Neural progenitor cell (in vitro differentiated cells): ENCODE data around the gene VPS26A. TPM values are rescaled to one million over a fixed set of nuclear protein-coding genes. Genes with fewer than 3 reads are reported as not detected.

ENCODE experiments used
- DNase-seq: peaks from one replicate; pipeline ENCODE4 v3.0.0-alpha.2; 2016; ENCODE audit warnings: low spot score
- H2AFZ ChIP-seq: fragments of 200-600 bp; sonication (generic); replicated peaks from 2 replicates; pipeline ENCODE4 v1.6.1; 2016; ENCODE audit warnings: antibody characterized with exemption
- H3F3A ChIP-seq: fragments of 200-600 bp; sonication (generic); 2 replicates; pipeline ENCODE4 v1.6.1; 2016; ENCODE audit warnings: antibody characterized with exemption, low read depth
- H3K27ac ChIP-seq: fragments of 200-600 bp; sonication (generic); 2 replicates; pipeline ENCODE4 v1.5.1; 2016; ENCODE audit warnings: mild to moderate bottlenecking
- H3K27me3 ChIP-seq: fragments of 200-600 bp; sonication (generic); 2 replicates; pipeline ENCODE4 v1.6.1; 2016; ENCODE audit warnings: mild to moderate bottlenecking, moderate library complexity
- H3K36me3 ChIP-seq: fragments of 200-600 bp; sonication (generic); 2 replicates; pipeline ENCODE4 v1.5.1; 2016
- H3K4me1 ChIP-seq: fragments of 200-600 bp; sonication (generic); 2 replicates; pipeline ENCODE4 v1.6.1; 2016; ENCODE audit warnings: mixed run types
- H3K4me2 ChIP-seq: fragments of 200-600 bp; sonication (generic); 2 replicates; pipeline ENCODE4 v1.6.1; 2016
- H3K4me3 ChIP-seq: fragments of 200-600 bp; sonication (generic); 2 replicates; pipeline ENCODE4 v1.5.1; 2016
- H3K79me2 ChIP-seq: fragments of 200-600 bp; sonication (generic); 2 replicates; pipeline ENCODE4 v1.6.1; 2016; ENCODE audit warnings: low read depth
- H3K9ac ChIP-seq: fragments of 200-600 bp; sonication (generic); 2 replicates; pipeline ENCODE4 v1.6.1; 2016
- H3K9me3 ChIP-seq: fragments of 200-600 bp; sonication (generic); 2 replicates; pipeline ENCODE4 v1.5.1; 2016; ENCODE audit warnings: low read depth
- H4K20me1 ChIP-seq: fragments of 200-600 bp; sonication (generic); 2 replicates; pipeline ENCODE4 v1.6.1; 2016; ENCODE audit warnings: low read depth
- H3K27ac Mint-ChIP-seq: 3 replicates; pipeline ENCODE4 v1.8.0; 2021; ENCODE audit warnings: mixed read lengths
- H3K27me3 Mint-ChIP-seq: 2 replicates; pipeline ENCODE4 v1.8.0; 2022; ENCODE audit warnings: low read depth, mild to moderate bottlenecking, inconsistent platforms, moderate library complexity, mixed read lengths; ENCODE audit not compliant: insufficient read depth
- H3K36me3 Mint-ChIP-seq: 3 replicates; pipeline ENCODE4 v1.8.0; 2021; ENCODE audit warnings: mixed read lengths
- H3K4me1 Mint-ChIP-seq: 3 replicates; pipeline ENCODE4 v1.8.0; 2021; ENCODE audit warnings: mixed read lengths
- H3K4me3 Mint-ChIP-seq: 3 replicates; pipeline ENCODE4 v1.8.0; 2021; ENCODE audit warnings: mild to moderate bottlenecking, moderate library complexity, mixed read lengths
- H3K9me3 Mint-ChIP-seq: 3 replicates; pipeline ENCODE4 v1.8.0; 2020; ENCODE audit warnings: mixed read lengths
- EZH2 ChIP-seq: fragments of 200-600 bp; sonication (generic); IDR thresholded peaks from 2 replicates; pipeline ENCODE4 v1.6.1; 2017; ENCODE audit warnings: antibody characterized with exemption, mild to moderate bottlenecking, moderate library complexity
- EZH2phosphoT487 ChIP-seq: fragments of 200-600 bp; sonication (generic); IDR thresholded peaks from 2 replicates; pipeline ENCODE4 v1.6.1; 2017; ENCODE audit warnings: antibody characterized with exemption
- total RNA-seq: library from RNA; depleted of rRNA; stranded (reverse); fragments of >200 nt; gene quantifications from 2 replicates; pipeline ENCODE4 v1.2.3, GENCODE V29; 2015; ENCODE audit warnings: low replicate concordance
- TF ChIP-seq, protein P1 (sequence below): fragments of 200-600 bp; sonication (generic); IDR thresholded peaks from 2 replicates; pipeline ENCODE4 v1.5.1; 2017; ENCODE audit warnings: antibody characterized with exemption, mild to moderate bottlenecking

The VPS26A gene
- total RNA-seq, 1 donor from 2014 or later, result 56.0 TPM

DNA sequence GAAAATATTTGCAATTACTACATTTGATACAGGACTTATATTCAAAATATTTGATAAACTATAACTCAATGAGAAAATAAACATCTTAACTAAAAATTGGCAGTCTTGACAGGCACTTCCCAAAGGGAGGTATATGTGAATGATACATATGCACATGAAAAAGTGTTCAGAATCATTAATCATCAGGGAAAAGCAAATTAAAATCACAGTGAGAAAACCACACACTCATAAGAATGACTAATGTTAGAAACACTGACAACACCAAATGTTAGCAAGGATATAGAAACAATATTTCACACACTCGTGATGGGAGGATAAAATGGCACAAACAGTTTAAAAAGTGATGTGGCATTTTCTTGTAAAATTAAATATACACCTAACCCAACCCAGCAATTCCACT, 4.1 kb upstream of the VPS26A start:
- peaks cover 6% of the 10 kb centered on the region for H3K79me2 ChIP-seq
- peaks cover 20% of the 10 kb centered on the region for H3F3A ChIP-seq
- Mint-ChIP-seq H3K4me3 (no peak overlapping the region), H3K9me3 (no peaks in the 10 kb centered on the region), H3K27me3 (peaks cover 6% of the 10 kb centered on the region), H3K36me3 (no peaks in the 10 kb centered on the region), H3K4me1 (peaks cover 7% of the 10 kb centered on the region), H3K27ac (no peak overlapping the region)
- H2AFZ ChIP-seq, result no peak overlapping the region
- TF ChIP-seq, protein P1, sequence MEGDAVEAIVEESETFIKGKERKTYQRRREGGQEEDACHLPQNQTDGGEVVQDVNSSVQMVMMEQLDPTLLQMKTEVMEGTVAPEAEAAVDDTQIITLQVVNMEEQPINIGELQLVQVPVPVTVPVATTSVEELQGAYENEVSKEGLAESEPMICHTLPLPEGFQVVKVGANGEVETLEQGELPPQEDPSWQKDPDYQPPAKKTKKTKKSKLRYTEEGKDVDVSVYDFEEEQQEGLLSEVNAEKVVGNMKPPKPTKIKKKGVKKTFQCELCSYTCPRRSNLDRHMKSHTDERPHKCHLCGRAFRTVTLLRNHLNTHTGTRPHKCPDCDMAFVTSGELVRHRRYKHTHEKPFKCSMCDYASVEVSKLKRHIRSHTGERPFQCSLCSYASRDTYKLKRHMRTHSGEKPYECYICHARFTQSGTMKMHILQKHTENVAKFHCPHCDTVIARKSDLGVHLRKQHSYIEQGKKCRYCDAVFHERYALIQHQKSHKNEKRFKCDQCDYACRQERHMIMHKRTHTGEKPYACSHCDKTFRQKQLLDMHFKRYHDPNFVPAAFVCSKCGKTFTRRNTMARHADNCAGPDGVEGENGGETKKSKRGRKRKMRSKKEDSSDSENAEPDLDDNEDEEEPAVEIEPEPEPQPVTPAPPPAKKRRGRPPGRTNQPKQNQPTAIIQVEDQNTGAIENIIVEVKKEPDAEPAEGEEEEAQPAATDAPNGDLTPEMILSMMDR, result no peak
- TF ChIP-seq EZH2phosphoT487, result no peak
- no peak for TF ChIP-seq EZH2
- DNase-seq, result no peak
- no peak overlapping the region for H3K27ac ChIP-seq
- H3K9me3 ChIP-seq, result no peaks in the 10 kb centered on the region
- H3K9ac ChIP-seq, result no peak overlapping the region
- peaks cover 3% of the 10 kb centered on the region for H3K4me1 ChIP-seq
- peaks cover 3% of the 10 kb centered on the region for H4K20me1 ChIP-seq
- H3K4me2 ChIP-seq, result no peak overlapping the region
- no peaks in the 10 kb centered on the region for H3K36me3 ChIP-seq
- no peaks in the 10 kb centered on the region for H3K27me3 ChIP-seq
- H3K4me3 ChIP-seq, result no peak overlapping the region

DNA sequence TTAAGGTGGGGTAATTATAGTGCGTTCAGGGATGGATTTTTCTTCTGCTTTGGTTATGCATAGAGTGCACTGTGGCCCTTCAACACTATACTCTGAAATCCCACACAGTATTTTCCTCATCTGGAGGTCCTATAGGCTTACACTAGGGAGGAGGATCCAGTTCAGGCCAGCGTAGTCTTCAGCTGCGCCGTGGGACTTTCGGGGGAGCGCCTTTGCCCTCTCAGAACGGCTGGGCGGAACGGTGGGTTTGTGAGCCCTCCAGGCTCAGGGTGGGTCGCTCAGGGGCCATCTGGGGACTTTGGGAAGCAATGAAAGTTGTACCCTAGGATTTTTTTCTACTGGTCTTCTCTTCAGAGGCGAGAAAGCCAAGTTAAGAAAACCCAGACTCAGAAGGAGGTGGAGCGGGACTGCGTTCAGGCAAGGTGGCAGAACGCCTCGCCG, 652 bp upstream of the VPS26A start:
- Histone ChIP-seq H4K20me1 (peaks cover 10% of the 10 kb centered on the region), H3F3A (peaks cover 24% of the 10 kb centered on the region), H3K4me3 (peak overlapping the region; percentile 92), H3K79me2 (peaks cover 41% of the 10 kb centered on the region), H3K27me3 (no peaks in the 10 kb centered on the region), H3K9me3 (no peaks in the 10 kb centered on the region), H3K4me2 (peak overlapping the region; percentile 82), H2AFZ (peak overlapping the region; percentile 94), H3K9ac (peak overlapping the region; percentile 90), H3K27ac (peak overlapping the region; percentile 95), H3K4me1 (peaks cover 8% of the 10 kb centered on the region), H3K36me3 (no peaks in the 10 kb centered on the region)
- Mint-ChIP-seq H3K36me3 (no peaks in the 10 kb centered on the region), H3K27ac (peak overlapping the region; percentile 90), H3K27me3 (peaks cover 6% of the 10 kb centered on the region), H3K4me1 (peaks cover 24% of the 10 kb centered on the region), H3K4me3 (peak overlapping the region; percentile 95), H3K9me3 (no peaks in the 10 kb centered on the region)
- DNase-seq, result peak; percentile 83
- TF ChIP-seq, protein P1, result no peak
- TF ChIP-seq EZH2, result no peak
- TF ChIP-seq EZH2phosphoT487, result no peak

DNA sequence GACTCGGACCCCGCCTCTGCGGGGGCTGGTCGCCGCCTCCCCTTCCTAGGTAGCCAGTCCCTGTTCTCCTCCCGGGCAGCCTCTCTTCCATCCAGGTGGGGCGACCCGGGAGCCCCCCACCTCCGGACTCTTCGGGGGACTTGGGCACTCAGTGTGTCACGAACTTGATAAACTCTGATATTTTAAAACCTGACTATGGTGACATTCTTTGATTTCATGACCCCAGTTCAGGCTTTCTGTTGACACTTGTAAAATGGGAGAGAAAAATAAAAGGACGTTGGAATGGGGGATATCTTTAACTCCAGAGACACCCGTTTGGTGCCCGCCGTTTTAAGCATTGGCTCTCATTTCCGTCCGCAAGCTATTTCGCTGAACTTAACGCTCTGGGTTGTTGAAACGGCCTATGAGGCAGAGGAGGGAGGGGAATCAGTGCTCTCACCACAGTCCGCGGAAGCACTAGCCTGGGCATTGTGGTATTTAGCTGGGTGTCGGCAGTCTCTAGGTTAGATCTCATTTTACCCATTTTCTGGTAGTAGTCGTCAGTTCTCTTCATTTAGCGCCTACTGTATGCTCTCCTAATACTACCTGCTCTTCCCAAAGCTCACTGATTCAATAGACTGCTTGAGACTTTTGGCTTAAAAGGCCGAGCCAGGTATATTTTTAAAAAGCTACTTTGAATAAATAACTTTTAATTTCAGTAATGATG, 738 bp downstream of the VPS26A start:
- Mint-ChIP-seq H3K27me3 (peaks cover 6% of the 10 kb centered on the region), H3K36me3 (no peaks in the 10 kb centered on the region), H3K4me3 (peak overlapping the region; percentile 99), H3K9me3 (no peaks in the 10 kb centered on the region), H3K4me1 (peaks cover 26% of the 10 kb centered on the region), H3K27ac (peak overlapping the region; percentile 54)
- DNase-seq, result peak; percentile 50
- H3K4me2 ChIP-seq, result peak overlapping the region; percentile 83
- H3F3A ChIP-seq, result peaks cover 24% of the 10 kb centered on the region
- H3K9ac ChIP-seq, result peak overlapping the region; percentile 75
- no peaks in the 10 kb centered on the region for H3K9me3 ChIP-seq
- H3K79me2 ChIP-seq, result peaks cover 54% of the 10 kb centered on the region
- H2AFZ ChIP-seq, result peak overlapping the region; percentile 55
- H3K4me1 ChIP-seq, result peaks cover 8% of the 10 kb centered on the region
- no peaks in the 10 kb centered on the region for H3K27me3 ChIP-seq
- H3K4me3 ChIP-seq, result peak overlapping the region; percentile 92
- TF ChIP-seq EZH2 (no peak), EZH2phosphoT487 (no peak)
- TF ChIP-seq, protein P1, result no peak
- H3K36me3 ChIP-seq, result no peaks in the 10 kb centered on the region
- H3K27ac ChIP-seq, result peak overlapping the region; percentile 87
- peaks cover 15% of the 10 kb centered on the region for H4K20me1 ChIP-seq
